ENCODE data around the gene MAGEA2B.
"Not testable (repeated sequence)": the region's sequence is repeated elsewhere in the genome, so short reads cannot be mapped to it uniquely, and the experiment has no call there.

The MAGEA2B gene

GRCh38 chrX:152713815-152714787, at the start of gene MAGEA2B:
Gene MAGEA2B (plus strand): TSS chrX:152714628. CDS start chrX:152717107, 2,479 bp downstream.
- DNase-seq (ENCODE audit: low read depth), result not testable (repeated sequence)

- DNase-seq (ENCODE audit: low read depth), result no peak
Measured at GRCh38 chrX:152674135-152674534, 40.3 kb upstream of the MAGEA2B start.

GRCh38 chrX:152674652-152675051, 39.8 kb upstream of the MAGEA2B start:
- not testable (repeated sequence) for DNase-seq (ENCODE audit: low read depth)

- DNase-seq (ENCODE audit: low read depth), result not testable (repeated sequence)
Measured at GRCh38 chrX:152681012-152681411, 33.4 kb upstream of the MAGEA2B start.

- not testable (repeated sequence) for DNase-seq (ENCODE audit: low read depth)
Measured at GRCh38 chrX:152697952-152698931, 16.2 kb upstream of the MAGEA2B start, which contains the start of gene MAGEA3. Gene MAGEA3 (plus strand): TSS chrX:152698794. CDS start chrX:152700833, 2,039 bp downstream.

GRCh38 chrX:152700390-152700789, 14.0 kb upstream of the MAGEA2B start:
- DNase-seq (ENCODE audit: low read depth), result not testable (repeated sequence)

GRCh38 chrX:152706500-152706899, 7.9 kb upstream of the MAGEA2B start:
- not testable (repeated sequence) for DNase-seq (ENCODE audit: low read depth)

GRCh38 chrX:152709173-152709572, 5.3 kb upstream of the MAGEA2B start, which contains the start of gene CSAG2:
Gene CSAG2 (minus strand): TSS chrX:152709273. CDS start chrX:152709112, 161 bp downstream.
- not testable (repeated sequence) for DNase-seq (ENCODE audit: low read depth)

- DNase-seq (ENCODE audit: low read depth), result not testable (repeated sequence)
Measured at GRCh38 chrX:152713195-152713594, 1.2 kb upstream of the MAGEA2B start.

GRCh38 chrX:152725409-152725808, 11.0 kb downstream of the MAGEA2B start:
- no peak for DNase-seq (ENCODE audit: low read depth)

GRCh38 chrX:152733261-152733975, 19.0 kb downstream of the MAGEA2B start, which contains the start of the genes CSAG1 and MAGEA12:
Gene CSAG1 (minus strand): TSS chrX:152733721. CDS start chrX:152732460, 1,261 bp downstream.
Gene MAGEA12 (plus strand): TSS chrX:152733757. CDS start chrX:152736162, 2,405 bp downstream.
- DNase-seq (ENCODE audit: low read depth), result no peak

GRCh38 chrX:152734143-152734858, 19.9 kb downstream of the MAGEA2B start:
- DNase-seq (ENCODE audit: low read depth), result not testable (repeated sequence)

- DNase-seq (ENCODE audit: low read depth), result no peak
Measured at GRCh38 chrX:152735101-152735500, 20.7 kb downstream of the MAGEA2B start.

GRCh38 chrX:152735860-152736511, 21.6 kb downstream of the MAGEA2B start:
- DNase-seq (ENCODE audit: low read depth), result no peak

GRCh38 chrX:152736528-152736927, 22.1 kb downstream of the MAGEA2B start:
- DNase-seq (ENCODE audit: low read depth), result not testable (repeated sequence)

GRCh38 chrX:152738560-152738959, 24.1 kb downstream of the MAGEA2B start:
- no peak for DNase-seq (ENCODE audit: low read depth)

- DNase-seq (ENCODE audit: low read depth), result not testable (repeated sequence)
Measured at GRCh38 chrX:152753686-152754650, 39.5 kb downstream of the MAGEA2B start, which contains the start of gene MAGEA2. Gene MAGEA2 (minus strand): TSS chrX:152753842. CDS start chrX:152751363, 2,479 bp downstream.

- not testable (repeated sequence) for DNase-seq (ENCODE audit: low read depth)
Measured at GRCh38 chrX:152754871-152755270, 40.4 kb downstream of the MAGEA2B start.

All from HS-5 (cell line).